ENCODE data around the gene PPARG.
A peak's percentile ranks its signal among the peaks of the same experiment; 100 is the strongest.

Gene PPARG

DNA sequence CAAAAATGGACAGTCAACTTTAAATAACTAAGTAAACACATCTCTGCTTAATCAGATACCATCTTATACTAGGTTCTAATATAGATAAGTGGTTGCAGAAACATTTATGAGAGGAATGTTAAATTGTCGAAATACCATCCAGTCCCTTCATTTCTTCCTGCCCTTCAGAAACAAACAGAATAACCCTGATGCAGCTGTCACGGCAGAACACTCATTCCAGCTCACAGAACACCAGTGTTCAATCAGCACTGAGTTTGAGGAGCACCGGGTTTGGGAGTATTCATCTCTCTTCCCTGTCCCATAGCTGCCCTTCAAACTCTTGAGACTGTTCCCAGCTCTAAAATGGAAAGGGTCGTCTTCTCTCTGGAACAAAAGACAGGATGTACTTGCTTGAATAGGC, 134.3 kb downstream of the PPARG start:
- no peaks in the 10 kb centered on the region for H3K27me3 ChIP-seq (ENCODE audit: control insufficient read depth, insufficient read depth, low read length)
- H2AFZ ChIP-seq: no peak overlapping the region
- peaks cover 7% of the 10 kb centered on the region for H3K4me1 ChIP-seq
- H3K36me3 ChIP-seq (ENCODE audit: control insufficient read depth, insufficient read depth, low read length): no peaks in the 10 kb centered on the region
- TF ChIP-seq CTCF (IDR thresholded peaks at IDR 0.05): no peak
- H3K4me3 ChIP-seq (ENCODE audit: low read depth, low read length): no peak overlapping the region
- H3K4me2 ChIP-seq (ENCODE audit: low read length): no peak overlapping the region
- H3K79me2 ChIP-seq: no peaks in the 10 kb centered on the region
- H3K9ac ChIP-seq: no peak overlapping the region
- no peak overlapping the region for H3K27ac ChIP-seq
- H3K9me3 ChIP-seq (ENCODE audit: control insufficient read depth, low read length): no peaks in the 10 kb centered on the region

DNA sequence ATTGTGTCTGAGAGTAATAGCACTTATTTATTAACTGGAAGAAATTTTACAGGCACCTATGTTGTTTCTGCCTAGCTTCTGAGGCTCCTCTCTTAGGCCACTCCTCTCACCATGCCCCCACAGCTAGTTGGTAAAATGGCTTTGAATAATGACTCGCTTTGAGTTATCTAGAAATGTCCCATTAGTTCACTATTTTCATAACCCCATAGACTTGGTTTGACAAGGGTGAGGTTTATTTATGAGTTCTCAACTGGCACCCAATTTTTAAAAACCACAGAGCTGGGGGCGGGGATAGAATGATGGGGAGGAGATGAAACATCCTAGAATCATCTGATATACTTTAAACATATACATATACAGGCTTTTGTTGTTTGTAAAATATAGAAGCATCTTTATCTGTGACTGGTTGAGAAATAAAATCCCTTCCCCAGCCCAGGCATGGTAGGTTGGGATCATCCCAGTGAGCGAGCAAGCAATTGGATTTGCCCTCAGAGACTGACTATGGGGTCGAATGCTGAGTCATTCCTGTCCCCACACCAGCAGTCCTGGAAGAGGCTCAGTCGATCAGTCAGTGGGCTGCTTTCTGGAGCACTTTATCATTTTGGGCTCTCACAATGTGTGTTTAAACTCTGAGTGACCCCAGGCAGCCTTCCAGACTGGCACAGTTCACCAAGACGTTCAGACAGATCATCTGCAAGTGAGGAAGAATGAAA, 135.2 kb downstream of the PPARG start:
- no peak overlapping the region for H2AFZ ChIP-seq
- H3K4me1 ChIP-seq: peaks cover 15% of the 10 kb centered on the region
- H3K79me2 ChIP-seq: no peaks in the 10 kb centered on the region
- TF ChIP-seq CTCF (IDR thresholded peaks at IDR 0.05): no peak
- no peaks in the 10 kb centered on the region for H3K9me3 ChIP-seq (ENCODE audit: control insufficient read depth, low read length)
- H3K9ac ChIP-seq: no peak overlapping the region
- H3K4me2 ChIP-seq (ENCODE audit: low read length): no peak overlapping the region
- H3K27me3 ChIP-seq (ENCODE audit: control insufficient read depth, insufficient read depth, low read length): no peaks in the 10 kb centered on the region
- H3K36me3 ChIP-seq (ENCODE audit: control insufficient read depth, insufficient read depth, low read length): no peaks in the 10 kb centered on the region
- no peak overlapping the region for H3K4me3 ChIP-seq (ENCODE audit: low read depth, low read length)
- H3K27ac ChIP-seq: no peak overlapping the region

- H2AFZ ChIP-seq: no peak overlapping the region
- no peak overlapping the region for H3K9ac ChIP-seq
- TF ChIP-seq CTCF (IDR thresholded peaks at IDR 0.05): no peak
- H3K27ac ChIP-seq: no peak overlapping the region
- no peak overlapping the region for H3K4me3 ChIP-seq (ENCODE audit: low read depth, low read length)
- no peak overlapping the region for H3K4me2 ChIP-seq (ENCODE audit: low read length)
- H3K36me3 ChIP-seq (ENCODE audit: control insufficient read depth, insufficient read depth, low read length): no peaks in the 10 kb centered on the region
- no peaks in the 10 kb centered on the region for H3K79me2 ChIP-seq
- no peaks in the 10 kb centered on the region for H3K9me3 ChIP-seq (ENCODE audit: control insufficient read depth, low read length)
- peaks cover 16% of the 10 kb centered on the region for H3K4me1 ChIP-seq
- no peaks in the 10 kb centered on the region for H3K27me3 ChIP-seq (ENCODE audit: control insufficient read depth, insufficient read depth, low read length)
Observed at GRCh38 chr3:12424635-12425319, 135.9 kb downstream of the PPARG start.

DNA sequence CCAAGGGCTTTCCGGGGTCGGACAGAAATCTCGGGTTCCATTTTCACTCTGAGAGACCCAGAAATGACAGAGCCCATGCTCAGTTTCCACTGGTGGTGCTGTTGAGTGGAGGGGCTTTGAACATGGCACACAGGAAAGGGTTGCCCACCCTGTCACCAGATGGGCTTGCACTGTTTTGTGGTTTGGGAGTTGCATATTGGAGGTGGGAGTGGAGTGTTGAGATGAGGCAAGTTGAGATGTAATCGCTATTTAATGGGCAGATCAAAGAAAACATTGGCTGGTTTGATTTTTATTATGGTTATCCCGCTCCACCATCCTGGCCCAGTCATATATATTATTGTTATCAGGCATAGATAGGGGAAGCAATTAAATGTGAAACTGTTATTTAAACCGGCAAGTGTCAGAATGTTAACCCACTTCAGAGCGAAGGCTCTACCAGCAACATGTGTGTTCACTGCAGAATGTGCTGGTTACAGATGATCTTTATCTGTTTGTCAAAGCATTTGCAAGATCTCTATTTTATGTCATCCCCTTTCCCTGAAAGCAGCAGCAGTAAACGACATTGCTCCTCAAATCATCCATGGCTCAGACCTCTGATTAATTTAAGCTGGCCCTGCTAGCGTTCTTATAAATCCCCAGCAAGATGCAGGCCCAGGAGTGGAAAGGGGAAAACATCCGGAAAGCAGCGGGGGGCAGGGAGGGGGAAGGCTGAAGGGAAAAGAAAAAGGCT, 137.1 kb downstream of the PPARG start:
- no peak for TF ChIP-seq CTCF (IDR thresholded peaks at IDR 0.05)
- no peak overlapping the region for H2AFZ ChIP-seq
- no peak overlapping the region for H3K9ac ChIP-seq
- H3K4me2 ChIP-seq (ENCODE audit: low read length): peak overlapping the region; percentile 48
- H3K4me1 ChIP-seq: peaks cover 16% of the 10 kb centered on the region
- H3K4me3 ChIP-seq (ENCODE audit: low read depth, low read length): no peak overlapping the region
- no peaks in the 10 kb centered on the region for H3K9me3 ChIP-seq (ENCODE audit: control insufficient read depth, low read length)
- H3K27ac ChIP-seq: no peak overlapping the region
- no peaks in the 10 kb centered on the region for H3K36me3 ChIP-seq (ENCODE audit: control insufficient read depth, insufficient read depth, low read length)
- no peaks in the 10 kb centered on the region for H3K79me2 ChIP-seq
- no peaks in the 10 kb centered on the region for H3K27me3 ChIP-seq (ENCODE audit: control insufficient read depth, insufficient read depth, low read length)
